IMR-90 (cell line): Measurements from ENCODE around the gene NHSL1. TPM values are rescaled to one million over a fixed set of nuclear protein-coding genes. Genes with fewer than 3 reads are reported as not detected.

ENCODE experiments used
- CHD1 ChIP-seq: IDR thresholded peaks from 2 replicates; pipeline ENCODE4 v1.6.1; 2012; ENCODE audit warnings: low read depth, low read length, improper control_type of control experiment
- MAZ ChIP-seq: IDR thresholded peaks from 2 replicates; pipeline ENCODE4 v1.6.1; 2012; ENCODE audit warnings: low read depth, mild to moderate bottlenecking, low read length, improper control_type of control experiment, moderate library complexity, borderline replicate concordance
- MXI1 ChIP-seq: IDR thresholded peaks from 2 replicates; pipeline ENCODE4 v1.6.1; 2012; ENCODE audit warnings: low read depth, mild to moderate bottlenecking, low read length, moderate library complexity, borderline replicate concordance
- RAD21 ChIP-seq: IDR thresholded peaks from 2 replicates; pipeline ENCODE4 v1.6.1; 2012; ENCODE audit warnings: low read length, improper control_type of control experiment
- RCOR1 ChIP-seq: IDR thresholded peaks from 2 replicates; pipeline ENCODE4 v1.6.1; 2012; ENCODE audit warnings: mild to moderate bottlenecking, low read length, improper control_type of control experiment; ENCODE audit not compliant: insufficient replicate concordance
- RFX5 ChIP-seq: IDR thresholded peaks from 2 replicates; pipeline ENCODE4 v1.8.0; 2012; ENCODE audit warnings: low read depth, mild to moderate bottlenecking, low read length, moderate library complexity
- polyA plus RNA-seq, 3 experiments: library from polyadenylated mRNA; depleted of rRNA; stranded (reverse); fragments of >200 nt; gene quantifications; 2 replicates each; pipeline ENCODE4 v1.2.3, GENCODE V29; 2012; ENCODE audit warnings: low replicate concordance in 1 of 3
- total RNA-seq: library from RNA; depleted of rRNA; stranded (reverse); fragments of >200 nt; gene quantifications from 2 replicates; pipeline ENCODE4 v1.2.3, GENCODE V29; 2012
- TF ChIP-seq, protein P1 (sequence below): fragments of 150-350 bp; IDR thresholded peaks from 2 replicates; pipeline ENCODE4 v1.6.1; 2017; ENCODE audit warnings: mild to moderate bottlenecking, antibody characterized with exemption, low read length, low read depth

Gene NHSL1
- total and polyA plus RNA-seq, 2 of the 4 experiments (the other 2 are of a cell fraction), result 5.6 to 7.2 TPM

DNA sequence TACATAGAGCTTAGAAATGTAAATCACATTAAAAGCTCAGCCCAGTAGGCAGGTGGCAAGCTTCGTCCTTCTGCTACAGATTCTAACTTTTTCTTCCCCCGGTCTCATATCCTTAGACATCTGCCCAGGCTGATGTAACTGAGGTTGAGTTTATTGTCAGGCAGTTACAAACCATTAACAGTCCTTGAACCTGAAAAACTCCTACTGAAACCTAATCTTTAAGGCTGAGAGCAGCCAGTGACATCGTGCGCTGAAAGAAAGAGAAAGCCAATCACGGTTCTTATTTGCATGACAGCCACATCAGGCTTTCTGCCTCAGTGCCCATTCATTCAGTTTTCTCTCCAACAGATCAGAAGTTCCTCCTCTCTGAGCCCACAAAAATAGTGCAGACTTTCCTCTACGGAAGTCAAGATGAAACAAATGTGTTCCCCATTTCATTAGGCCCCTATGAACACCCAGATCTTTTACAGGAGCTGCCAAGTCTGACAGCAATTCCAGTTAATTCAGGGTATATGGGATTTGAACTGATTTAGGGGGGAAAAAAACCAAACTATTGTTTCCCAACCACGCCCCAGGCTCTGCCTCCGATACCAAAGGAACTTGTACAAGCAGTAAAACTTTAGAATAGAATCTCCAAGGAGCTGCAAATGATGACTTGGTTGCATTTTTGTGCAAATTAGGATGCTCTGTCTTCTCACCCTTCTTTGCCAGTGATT lies at the start of gene NHSL1 (continued):
- TF ChIP-seq, protein P1, sequence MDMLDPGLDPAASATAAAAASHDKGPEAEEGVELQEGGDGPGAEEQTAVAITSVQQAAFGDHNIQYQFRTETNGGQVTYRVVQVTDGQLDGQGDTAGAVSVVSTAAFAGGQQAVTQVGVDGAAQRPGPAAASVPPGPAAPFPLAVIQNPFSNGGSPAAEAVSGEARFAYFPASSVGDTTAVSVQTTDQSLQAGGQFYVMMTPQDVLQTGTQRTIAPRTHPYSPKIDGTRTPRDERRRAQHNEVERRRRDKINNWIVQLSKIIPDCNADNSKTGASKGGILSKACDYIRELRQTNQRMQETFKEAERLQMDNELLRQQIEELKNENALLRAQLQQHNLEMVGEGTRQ, result no peak
- TF ChIP-seq MAZ (no peak), CHD1 (no peak), MXI1 (no peak), RFX5 (no peak), RAD21 (no peak), RCOR1 (no peak)
